GM12873 (cell line): ENCODE measurements around the gene INSC.
A peak's percentile ranks its signal among the peaks of the same experiment; 100 is the strongest.

Source experiments
- CTCF ChIP-seq: IDR thresholded peaks from 2 replicates; pipeline ENCODE4 v1.5.1; 2012; ENCODE audit warnings: low read depth, mild to moderate bottlenecking, moderate library complexity, low read length, control low read depth; ENCODE audit not compliant: insufficient read depth; ENCODE audit errors: missing control alignments

The INSC gene

GRCh38 chr11:15101072-15101709 is 13.5 kb upstream of the INSC start:
- TF ChIP-seq CTCF = peak; percentile 92

GRCh38 chr11:15104166-15104565 is 10.6 kb upstream of the INSC start:
- TF ChIP-seq CTCF = no peak

GRCh38 chr11:15106201-15106965 is 8.3 kb upstream of the INSC start:
- TF ChIP-seq CTCF = no peak

GRCh38 chr11:15107730-15108515 is 6.8 kb upstream of the INSC start:
- TF ChIP-seq CTCF = no peak

- TF ChIP-seq CTCF = no peak
Observed at GRCh38 chr11:15108592-15109130, 6.1 kb upstream of the INSC start.

- TF ChIP-seq CTCF = no peak
Observed at GRCh38 chr11:15109602-15110001, 5.1 kb upstream of the INSC start.

GRCh38 chr11:15111215-15111614 is 3.5 kb upstream of the INSC start:
- no peak for TF ChIP-seq CTCF
